Measurements from ENCODE around the gene FAM50B.

The FAM50B gene

DNA sequence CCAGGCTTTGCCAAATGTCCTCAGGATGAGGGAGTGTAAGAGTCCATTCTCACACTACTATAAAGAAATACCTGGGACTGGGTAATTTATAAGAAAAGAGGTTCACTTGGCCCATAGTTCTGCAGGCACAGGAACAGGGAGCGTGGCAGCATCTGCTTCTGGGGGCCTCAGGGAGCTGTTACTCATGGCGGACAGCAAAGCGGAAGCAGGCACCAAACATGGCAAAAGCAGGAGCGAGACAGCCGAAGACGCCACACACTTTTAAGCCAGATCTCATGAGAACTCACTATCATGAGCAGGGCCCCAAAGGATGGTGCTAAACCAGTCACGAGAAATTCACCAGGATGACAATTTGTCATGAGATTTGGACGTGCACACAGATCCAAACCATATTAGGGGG lies 22.8 kb downstream of the FAM50B start:
- DNase-seq (ENCODE audit: low read depth in 3 of 3) = no peak

DNA sequence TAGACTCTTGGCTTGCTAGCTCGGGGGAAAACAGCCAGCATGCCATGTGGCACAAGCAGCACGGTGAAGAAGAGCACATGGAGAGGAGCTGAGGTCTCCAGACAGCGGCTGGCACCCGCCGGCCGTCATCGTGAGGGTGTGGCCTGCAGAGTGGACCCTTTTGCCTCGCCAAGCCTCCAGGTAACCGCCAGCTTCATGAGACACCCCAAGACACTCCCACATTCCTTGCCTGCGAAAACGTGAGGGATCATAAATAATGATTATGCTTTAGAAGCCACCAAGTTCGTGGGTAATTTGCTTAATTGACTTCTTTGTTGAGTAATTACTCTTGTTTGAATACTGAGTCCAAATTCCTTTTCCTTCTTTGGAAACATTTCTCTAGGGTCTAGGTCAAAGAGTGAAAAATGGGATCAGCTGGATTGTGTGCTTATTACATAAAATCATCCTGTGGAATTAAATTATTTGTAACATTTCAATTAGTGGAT lies 23.2 kb downstream of the FAM50B start:
- no peak for DNase-seq (ENCODE audit: low read depth in 3 of 3)

DNA sequence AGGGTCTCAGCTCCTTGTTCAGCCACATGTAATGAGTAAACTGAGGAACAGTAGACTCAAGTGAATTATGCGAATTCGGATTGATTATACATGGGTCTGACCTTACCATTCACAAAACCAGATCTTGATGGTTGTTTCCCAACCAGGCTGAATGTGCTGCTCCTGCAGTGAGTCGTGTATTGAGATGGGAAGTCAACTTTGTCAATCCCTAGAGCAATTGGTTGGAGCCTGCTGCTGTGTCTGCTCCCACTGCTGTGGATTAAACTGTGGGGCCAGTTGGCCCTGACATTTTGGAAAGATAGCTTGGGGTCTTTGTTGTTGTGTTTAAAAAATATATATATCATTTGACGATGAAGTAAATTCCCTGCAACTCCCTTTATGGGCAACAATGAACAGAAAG lies 23.9 kb downstream of the FAM50B start:
- no peak for DNase-seq (ENCODE audit: low read depth in 3 of 3)

DNA sequence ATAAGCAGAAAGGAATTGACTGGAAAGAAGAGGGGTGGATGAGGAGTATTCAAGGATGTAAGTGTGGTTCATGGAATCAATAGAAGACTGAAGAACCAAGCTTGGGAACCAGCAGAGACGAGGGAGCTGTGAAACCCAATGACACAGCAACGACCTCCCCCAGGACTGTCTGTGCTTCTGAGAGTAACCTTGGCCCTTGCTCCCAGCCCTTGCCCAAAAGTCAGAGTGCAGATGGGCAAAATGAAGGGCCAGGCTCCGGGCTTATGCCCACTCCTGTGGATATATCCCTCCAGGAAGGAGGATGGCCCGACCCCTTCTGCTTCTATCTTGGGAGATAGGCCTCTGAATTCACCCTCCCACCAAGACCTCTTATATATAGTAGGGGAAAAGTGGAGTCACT lies 24.9 kb downstream of the FAM50B start:
- no peak for DNase-seq (ENCODE audit: low read depth in 3 of 3)

DNA sequence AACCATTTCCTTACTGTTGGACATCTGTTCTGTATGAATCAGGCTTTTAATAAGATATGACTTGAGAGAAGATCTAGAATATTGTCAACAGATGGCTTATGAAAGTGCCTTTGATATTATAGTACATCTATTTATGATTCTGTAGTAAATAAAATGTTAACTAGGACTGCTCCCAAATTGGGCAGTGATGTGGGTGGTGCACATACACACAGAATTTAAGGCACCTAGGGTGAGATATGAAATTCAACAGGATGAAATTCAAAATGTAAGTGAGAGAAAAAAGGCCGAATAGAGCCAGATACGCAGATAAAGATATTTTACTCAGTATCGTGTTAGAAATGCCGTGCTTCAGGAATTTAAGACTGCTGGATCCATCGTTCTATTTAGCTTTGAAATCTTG lies 26.3 kb downstream of the FAM50B start:
- no peak for DNase-seq (ENCODE audit: low read depth in 3 of 3)

DNA sequence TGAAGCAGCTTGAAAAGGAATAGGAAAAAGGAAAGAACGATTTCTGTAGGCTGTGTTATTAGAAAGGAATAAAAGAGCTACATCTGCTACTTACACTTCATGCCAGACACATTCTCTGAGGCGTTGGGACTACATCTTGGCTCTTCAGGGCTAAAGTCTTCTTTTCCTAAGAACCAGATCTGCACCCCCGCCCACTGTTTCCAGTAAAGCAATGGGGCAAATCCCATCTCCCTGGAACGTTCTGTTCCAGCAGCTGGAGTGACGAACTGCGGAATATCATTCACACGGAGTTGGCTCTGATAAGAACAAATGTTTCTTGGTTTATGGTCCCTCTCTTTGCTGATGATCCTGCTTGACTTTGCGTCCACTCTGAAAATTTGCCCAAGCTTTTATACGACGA lies 26.9 kb downstream of the FAM50B start:
- no peak for DNase-seq (ENCODE audit: low read depth in 3 of 3)

DNA sequence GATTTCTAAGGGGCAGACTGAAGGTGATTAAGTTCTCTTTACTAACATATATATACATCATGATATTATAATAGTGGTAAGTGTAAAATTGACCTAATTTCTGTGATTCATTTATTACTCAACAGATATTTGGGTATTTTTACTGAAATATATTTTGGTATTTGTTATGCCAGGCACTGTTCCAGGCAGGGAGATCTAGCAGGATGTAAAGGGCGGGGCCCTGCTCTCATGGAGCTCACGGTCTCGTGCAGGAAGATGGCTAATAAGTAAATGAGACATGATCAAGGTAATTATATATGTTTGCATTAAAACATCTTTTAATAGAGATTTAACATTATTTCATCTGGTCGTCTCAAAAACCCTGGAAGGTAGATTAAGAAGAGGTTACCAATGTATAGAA lies 27.7 kb downstream of the FAM50B start:
- no peak for DNase-seq (ENCODE audit: low read depth in 3 of 3)

DNA sequence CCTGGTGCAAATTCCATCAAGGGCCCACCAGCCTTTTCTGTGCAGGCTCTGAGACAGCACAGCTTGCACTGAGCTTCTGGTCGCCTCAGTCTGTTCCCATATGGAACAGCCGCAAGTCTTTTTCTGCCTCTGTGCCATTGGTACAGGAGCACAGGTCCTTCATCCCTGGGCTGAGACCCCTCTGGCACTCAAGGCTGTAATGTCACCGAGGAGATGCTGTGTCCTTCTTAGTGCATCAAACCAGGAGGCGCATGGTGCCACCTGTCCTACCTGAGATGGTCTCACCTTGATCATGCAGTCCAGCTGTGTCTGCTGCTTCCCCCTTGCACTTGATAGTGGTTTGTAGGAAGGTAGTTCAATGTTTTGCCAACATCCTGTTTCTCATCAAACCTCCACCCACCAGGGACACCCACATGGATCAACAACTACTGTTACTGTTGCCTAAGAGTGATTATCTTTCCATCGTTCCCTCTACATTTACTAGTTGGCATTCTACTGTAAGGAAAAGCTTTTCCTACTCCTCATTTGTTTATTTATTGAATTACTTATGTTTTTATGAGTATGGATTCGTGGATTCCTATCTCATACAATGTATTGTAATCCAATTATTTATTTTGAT lies 29.0 kb downstream of the FAM50B start:
- DNase-seq (ENCODE audit: low read depth in 3 of 3) = no peak

DNA sequence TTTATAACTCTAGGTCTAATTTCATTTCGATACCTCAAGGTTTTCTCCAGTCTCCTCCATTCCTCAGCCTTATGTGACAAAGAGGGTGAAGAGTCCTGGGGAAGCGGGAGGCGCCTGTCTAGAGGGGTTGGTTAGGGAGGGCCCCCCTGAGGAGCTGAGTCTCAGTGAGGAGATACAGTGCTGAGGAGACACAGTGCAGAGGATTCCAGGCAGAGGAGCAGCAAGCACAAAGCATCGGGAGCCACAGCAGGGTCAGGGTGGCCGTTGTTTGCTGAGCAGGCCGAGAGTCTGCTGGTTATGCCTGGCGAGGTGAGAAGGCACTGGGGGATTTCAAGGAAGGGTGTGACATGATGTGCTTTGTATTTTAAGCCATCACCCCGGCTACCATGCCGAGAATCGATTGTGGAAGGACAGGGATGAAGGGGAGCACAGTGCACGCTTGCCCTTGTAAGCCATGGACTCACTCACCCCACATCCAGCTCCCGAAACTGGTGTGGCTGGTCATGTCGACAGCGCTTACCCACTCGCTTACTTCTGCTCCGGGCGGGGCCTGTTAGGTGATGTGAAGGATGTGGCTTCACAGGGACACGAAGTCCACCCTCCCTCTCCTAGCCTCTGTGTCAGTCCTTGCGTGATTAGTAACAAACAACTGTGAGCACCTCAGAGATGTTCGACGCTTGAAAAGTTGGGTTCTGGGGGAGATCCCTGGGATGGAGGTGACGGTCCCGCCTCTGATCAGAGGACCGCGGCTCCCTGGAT lies 30.2 kb downstream of the FAM50B start:
- DNase-seq (ENCODE audit: low read depth in 3 of 3) = no peak

DNA sequence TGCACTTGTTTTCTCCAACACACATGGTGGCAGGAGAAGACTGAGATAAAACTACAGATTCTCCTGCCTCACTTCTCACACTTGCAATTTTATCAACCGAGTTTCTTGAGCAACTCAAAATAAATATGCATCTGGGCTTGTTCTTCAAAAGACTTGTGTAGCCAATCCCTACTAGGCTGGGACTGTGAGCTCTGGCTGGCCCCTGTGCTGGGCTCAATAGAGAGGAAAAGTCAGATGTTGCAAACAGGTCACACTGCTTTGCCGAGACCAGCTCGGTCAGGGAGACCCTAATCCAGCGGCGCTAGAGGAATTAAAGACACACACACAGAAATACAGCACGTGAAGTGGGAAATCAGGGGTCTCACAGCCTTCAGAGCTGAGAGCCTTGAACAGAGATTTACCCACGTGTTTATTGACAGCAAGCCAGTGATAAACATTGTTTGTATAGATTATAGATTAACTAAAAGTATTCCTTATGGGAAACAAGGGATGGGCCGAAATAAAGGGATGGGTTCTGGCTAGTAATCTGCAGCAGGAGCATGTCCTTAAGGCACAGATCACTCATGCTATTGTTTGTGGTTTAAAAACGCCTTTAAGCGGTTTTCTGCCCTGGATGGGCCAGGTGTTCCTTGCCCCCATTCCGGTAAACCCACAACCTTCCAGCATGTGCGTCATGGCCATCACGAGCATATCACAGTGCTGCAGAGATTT lies 32.7 kb downstream of the FAM50B start:
- DNase-seq (ENCODE audit: low read depth in 3 of 3) = no peak

DNA sequence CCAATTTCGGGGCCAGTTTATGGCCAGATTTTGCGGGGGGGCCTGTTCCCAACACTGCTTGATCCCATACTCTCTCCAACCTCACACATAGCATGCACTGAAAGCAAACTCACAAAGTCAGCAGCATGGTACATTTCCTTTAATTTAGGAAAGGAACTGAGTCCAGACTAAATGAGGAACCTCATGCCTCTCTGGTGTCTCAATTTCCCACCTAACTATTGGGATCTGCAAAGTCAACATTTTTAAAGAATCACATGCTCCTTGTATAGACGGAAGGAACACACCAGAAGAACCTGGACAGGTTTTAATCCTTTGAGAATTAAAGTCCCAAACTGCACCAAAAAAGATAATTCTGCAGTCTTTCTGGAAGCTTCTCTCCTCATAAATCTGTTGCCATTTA lies 33.3 kb downstream of the FAM50B start:
- DNase-seq (ENCODE audit: low read depth in 3 of 3) = no peak

DNA sequence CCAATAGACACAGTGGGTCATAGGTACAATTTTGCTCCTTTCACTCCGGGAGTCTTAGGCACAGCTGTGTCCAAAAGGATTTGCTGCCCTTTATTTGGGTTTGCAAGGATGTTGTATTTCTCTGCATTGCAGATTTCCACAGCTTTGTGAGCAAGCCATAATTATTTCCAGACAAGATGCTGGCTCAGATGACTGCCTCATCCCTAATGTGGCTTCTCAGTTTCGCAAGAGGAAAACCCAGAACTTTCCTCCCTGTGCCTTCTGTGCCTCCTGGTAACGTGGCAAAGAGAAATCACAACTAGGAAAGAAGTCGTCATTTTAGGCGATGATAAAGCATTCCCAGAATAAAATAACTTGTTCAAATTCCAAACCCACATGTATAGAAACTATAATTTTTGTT lies 33.7 kb downstream of the FAM50B start:
- no peak for DNase-seq (ENCODE audit: low read depth in 3 of 3)

DNA sequence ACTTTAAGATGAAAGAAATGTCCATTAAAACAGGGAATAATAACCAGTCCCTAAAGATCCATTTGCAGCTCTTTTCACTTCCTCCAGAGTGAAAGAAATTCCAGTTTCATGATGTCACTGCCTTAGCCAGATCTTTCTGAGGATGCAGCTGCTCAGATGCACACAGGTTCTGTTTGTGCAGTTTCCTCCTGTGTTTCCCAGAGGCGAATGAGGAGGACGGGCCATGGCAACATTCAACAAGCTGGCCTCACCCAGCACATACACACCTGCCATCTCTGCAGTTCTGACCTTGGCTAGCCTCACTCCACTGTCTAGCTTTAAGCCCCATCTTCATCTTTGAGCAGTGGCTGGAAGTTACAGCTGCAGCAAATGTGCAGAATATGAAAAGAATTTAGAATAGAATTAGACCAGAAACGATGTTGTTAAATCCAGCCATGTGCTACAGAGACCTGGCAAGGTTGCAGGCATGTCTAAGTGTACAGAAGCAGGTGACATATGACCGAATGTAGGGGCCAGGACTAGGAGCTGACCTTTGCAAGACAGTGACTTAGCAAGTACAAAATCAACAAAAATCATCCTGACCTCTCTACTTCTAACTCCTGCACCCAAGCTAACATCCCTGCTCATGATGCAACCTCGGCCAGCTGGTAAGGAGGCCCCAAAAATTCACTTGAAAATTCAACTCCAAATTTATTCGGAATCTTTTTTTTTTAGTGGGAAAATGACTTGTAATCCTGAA lies 35.0 kb downstream of the FAM50B start:
- DNase-seq (ENCODE audit: low read depth in 3 of 3) = no peak

DNA sequence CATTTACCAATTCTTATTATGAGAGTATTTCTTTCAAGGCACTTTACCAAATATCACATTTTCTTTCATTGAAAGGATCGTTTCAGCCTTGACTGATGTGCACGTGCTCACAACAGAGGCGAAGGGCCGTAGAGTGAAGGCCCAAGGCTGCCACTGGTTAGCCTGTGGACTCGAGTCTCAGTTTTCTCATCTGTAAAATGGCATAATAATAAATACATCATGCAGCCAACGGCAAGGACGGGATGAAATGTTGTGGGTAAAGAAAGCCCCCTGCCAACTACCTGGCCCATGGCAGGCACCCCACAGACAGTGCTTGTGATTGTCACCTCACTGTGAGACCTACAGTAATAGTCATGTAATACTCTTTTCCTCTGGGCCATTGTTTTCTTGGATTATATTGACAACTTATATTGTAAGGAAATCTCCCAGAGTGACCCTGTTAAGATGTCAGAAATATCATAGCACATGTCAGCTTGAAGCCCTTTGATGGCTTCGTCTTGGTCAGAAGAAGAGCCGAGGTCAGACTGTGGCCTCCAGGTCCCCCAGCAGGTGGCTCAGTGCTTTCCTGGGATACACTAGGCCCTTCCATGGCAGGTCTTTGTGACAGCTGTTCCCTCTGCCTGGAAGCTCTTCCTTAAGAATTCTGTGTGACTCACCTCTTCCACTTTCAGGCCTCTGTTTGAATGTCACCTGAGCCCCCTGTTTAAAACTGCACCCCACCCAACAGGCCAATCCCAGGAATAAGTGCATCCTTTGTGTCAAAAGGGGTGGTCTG lies 36.3 kb downstream of the FAM50B start:
- DNase-seq (ENCODE audit: low read depth in 3 of 3) = no peak

DNA sequence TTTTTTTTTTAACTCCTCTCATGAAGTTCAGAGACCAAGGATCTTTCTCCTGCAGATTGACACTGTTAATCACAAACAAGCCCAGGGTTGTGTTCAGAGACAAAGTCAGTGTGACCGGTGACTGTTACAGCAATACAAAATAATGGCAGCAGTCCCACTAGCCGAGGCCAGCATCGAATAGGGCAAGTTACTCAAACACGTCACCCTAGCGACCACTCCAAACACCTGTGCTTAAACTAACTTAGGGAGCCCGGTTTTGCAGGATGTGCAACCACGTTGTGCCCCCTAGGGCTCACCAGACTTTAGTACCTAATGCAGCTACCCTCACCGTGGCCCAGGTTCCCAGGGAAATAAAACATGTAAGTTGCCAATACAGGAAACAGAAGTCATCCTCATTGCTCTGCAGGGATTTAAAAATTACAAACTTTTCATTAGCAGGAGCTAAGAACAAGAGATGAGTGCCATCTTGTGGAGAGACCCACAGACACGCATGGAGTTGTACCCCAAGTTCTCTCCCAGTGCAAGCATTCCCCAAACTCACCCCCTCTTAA lies 38.1 kb downstream of the FAM50B start:
- DNase-seq (ENCODE audit: low read depth in 3 of 3) = no peak

DNA sequence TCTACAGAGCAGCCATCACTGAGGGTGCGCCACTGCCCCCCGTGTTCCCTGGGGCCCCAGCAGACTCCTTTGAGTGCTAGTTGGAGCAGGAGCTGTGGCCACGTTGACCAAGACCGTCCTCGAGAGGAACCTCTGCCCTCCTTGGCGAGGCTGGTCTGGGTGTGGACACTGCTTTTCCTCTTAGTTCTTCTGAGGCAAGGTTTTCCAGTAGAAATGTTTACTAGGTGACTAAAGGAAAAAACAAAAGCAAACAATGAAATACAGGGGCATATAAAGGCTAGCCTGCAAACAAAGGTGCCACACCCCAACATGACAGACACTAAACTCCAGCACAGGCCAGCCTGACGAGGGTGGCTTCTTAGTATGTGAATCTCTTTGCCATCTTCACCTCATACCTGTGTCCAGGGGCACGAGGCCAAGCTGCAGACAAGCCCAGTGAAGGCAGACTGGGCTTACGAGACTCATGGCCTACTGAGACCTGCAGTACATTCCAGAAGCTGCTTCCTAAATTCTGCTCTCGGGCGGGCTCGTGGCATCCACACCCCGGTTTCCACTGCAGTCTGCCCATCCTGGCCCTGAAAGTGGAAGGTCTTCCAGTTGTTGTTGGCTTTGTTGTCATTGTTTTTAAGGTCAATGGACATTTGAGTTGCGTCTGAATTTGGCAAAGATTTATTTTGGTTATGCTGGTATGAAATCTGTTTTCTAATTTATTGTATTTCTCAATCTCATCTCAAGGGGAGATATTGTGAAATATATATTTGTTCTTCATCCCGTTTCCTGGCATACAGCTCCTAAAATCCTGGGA lies 39.2 kb downstream of the FAM50B start:
- DNase-seq (ENCODE audit: low read depth in 3 of 3) = no peak

DNA sequence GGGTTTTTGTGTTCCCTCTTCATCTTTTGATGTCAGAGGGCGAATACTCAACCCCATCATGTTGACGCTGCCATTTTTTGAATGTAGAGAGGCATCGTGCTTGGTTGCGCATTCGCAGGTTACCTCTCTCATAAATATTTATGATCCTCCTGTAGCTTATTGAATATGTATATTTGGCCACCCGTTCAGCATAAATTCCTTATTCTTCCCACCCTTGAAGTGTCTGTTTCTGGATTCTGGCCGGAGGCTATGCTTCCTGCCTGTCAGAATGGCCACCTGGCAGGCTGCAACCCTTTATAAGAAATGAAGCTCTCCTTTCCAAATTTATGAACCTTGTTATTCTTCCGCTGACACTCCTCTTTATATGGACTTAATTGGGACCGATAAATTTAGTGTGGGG lies 40.9 kb downstream of the FAM50B start:
- no peak for DNase-seq (ENCODE audit: low read depth in 3 of 3)

DNA sequence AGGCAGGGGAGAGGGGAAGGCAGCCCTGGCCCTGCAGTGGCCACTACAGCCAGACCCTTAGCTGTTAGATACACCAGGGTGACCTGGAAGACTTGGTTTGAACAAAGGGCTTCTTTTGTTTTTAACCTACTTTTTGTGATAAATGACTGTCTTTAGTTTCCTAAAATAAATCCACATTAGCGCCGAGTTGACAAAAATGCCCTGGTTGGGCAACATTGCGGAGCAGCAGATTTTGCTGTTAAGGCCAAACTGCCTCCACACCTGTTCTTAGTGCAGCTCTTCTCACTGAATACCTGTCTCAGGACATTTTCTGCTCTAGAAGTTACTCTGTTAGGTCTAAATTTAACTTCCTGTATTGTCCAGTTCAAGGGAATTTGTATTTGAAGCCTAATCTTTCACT lies 42.7 kb downstream of the FAM50B start:
- no peak for DNase-seq (ENCODE audit: low read depth in 3 of 3)

DNA sequence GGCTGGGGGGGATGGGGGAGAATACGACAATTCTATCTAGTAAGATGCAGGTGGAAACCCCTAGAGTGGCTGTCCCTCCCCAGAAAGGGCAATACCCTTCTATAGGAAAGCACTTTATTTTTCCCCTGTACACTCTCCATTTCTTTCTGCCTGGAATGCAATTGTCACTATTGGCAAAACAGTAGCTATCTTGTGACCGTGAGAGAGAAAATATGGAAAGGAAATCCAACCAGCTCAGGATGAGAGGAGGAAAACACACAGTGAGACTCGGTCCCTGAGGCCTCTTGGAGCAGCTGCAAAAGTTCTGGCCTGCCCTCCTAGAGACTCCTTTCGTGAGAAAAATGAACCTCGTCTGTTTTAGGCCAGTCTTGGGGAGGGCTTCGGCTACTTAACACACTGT lies 43.4 kb downstream of the FAM50B start:
- no peak for DNase-seq (ENCODE audit: low read depth in 3 of 3)

DNA sequence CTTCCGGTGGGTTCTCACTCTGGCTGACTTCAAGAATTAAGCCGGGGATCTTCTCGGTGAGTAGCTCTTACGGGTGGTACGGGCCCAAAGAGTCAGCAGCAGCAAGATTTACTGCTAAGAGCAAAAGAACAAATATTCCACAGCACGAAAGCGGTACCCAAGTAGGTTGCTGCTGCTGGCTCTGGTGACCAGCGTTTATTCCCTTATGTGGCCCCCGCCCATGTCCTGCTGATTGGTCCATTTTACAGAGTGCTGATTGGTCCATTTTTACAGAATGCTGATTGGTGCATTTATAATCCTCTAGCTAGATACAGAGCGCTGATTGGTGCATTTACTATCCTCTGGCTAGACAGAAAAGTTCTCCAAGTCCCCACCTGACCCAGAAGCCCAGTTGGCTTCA lies 44.3 kb downstream of the FAM50B start:
- DNase-seq (ENCODE audit: low read depth in 3 of 3) = no peak
